Prostate gland (tissue), 2 donors: ENCODE measurements around the gene GAMT. TPM values are rescaled to one million over a fixed set of nuclear protein-coding genes. Genes with fewer than 3 reads are reported as not detected.
A peak's percentile ranks its signal among the peaks of the same experiment; 100 is the strongest.

ENCODE experiments used
- DNase-seq: peaks from one replicate; pipeline ENCODE4 v3.0.0-alpha.2; 2019; ENCODE audit warnings: low spot score
- H3K27ac ChIP-seq, 2 donors: fragments of 200-600 bp; sonication (generic); 2 replicates each; pipeline ENCODE4 v1.5.1; 2017 to 2019
- H3K27me3 ChIP-seq: fragments of 200-600 bp; sonication (generic); replicated peaks from 2 replicates; pipeline ENCODE4 v1.5.1; 2019; ENCODE audit not compliant: insufficient read depth
- H3K36me3 ChIP-seq, 2 donors: fragments of 200-600 bp; sonication (generic); 1 replicate in 1 of 2; 2 replicates in 1 of 2; pipeline versions ENCODE4 v1.5.1 to v1.8.1; 2017 to 2019
- H3K4me1 ChIP-seq: fragments of 200-600 bp; sonication (generic); replicated peaks from 2 replicates; pipeline ENCODE4 v1.5.1; 2019
- H3K4me3 ChIP-seq, 2 donors: fragments of 200-600 bp; sonication (generic); 2 replicates each; pipeline ENCODE4 v1.5.1; 2017 to 2019
- H3K9me3 ChIP-seq: fragments of 200-600 bp; sonication (generic); 2 replicates; pipeline ENCODE4 v1.5.1; 2017
- CTCF ChIP-seq, 4 experiments: fragments of 200-600 bp in 2 of 4; fragments of 450-650 bp in 2 of 4; sonication (generic) in 2 of 4; IDR thresholded peaks; 1 replicate in 3 of 4; 2 replicates in 1 of 4; pipeline ENCODE4 v1.5.1; 2016 to 2019; ENCODE audit warnings: antibody characterized with exemption in 4 of 4, mild to moderate bottlenecking in 2 of 4, moderate library complexity in 2 of 4
- POLR2A ChIP-seq: fragments of 450-650 bp; IDR thresholded peaks from one replicate; pipeline ENCODE4 v1.6.1; 2016; ENCODE audit warnings: antibody characterized with exemption, mild to moderate bottlenecking
- POLR2AphosphoS5 ChIP-seq: sonication (generic); formaldehyde crosslinking; IDR thresholded peaks from one replicate; pipeline ENCODE4 v1.6.1; 2017; ENCODE audit warnings: antibody characterized with exemption
- WGBS: methylation state at CpG from one replicate; pipeline ENCODE4 v1.1.5; 2018; 5-methylcytosine and 5-hydroxymethylcytosine counted together
- intact Hi-C: fragments of 100-400 bp; cut with DNase I; formaldehyde crosslinking; loops from one replicate; pipeline ENCODE4 v1.14.2; 2022
- total RNA-seq, 2 donors: library from RNA; depleted of rRNA; stranded (reverse); fragments of >200 nt; gene quantifications; one replicate each; pipeline ENCODE4 v1.1.0, GENCODE V29; 2016

Gene GAMT
- total RNA-seq, 2 donors from 2014 or later = 100 to 183 TPM

GRCh38 chr19:1429750-1430149, 28.4 kb upstream of the GAMT start:
- Histone ChIP-seq H3K27me3 (no peaks in the 10 kb centered on the region), H3K4me3 (no peak overlapping the region), H3K36me3 (peaks cover 6 to 32% of the 10 kb centered on the region in 2 donors), H3K4me1 (no peaks in the 10 kb centered on the region), H3K9me3 (no peaks in the 10 kb centered on the region), H3K27ac (no peak overlapping the region)
- DNase-seq = no peak
- intact Hi-C loops = no loop called here
- peak; percentile 32 for TF ChIP-seq POLR2AphosphoS5
- TF ChIP-seq POLR2A = no peak
- no peak for TF ChIP-seq CTCF (IDR thresholded peaks at IDR 0.05)
- WGBS = 56% methylated on average over 6 of the region's 14 CpGs

- peaks cover 6 to 23% of the 10 kb centered on the region in 2 donors for H3K36me3 ChIP-seq
These were observed 27.5 kb upstream of the GAMT start for GRCh38 chr19:1428738-1429391.

GRCh38 chr19:1427221-1427920, 26.0 kb upstream of the GAMT start:
- TF ChIP-seq CTCF (IDR thresholded peaks at IDR 0.05) (no peak), POLR2AphosphoS5 (no peak), POLR2A (no peak)
- Histone ChIP-seq H3K4me3 (no peak overlapping the region), H3K36me3 (peaks cover 1 to 8% of the 10 kb centered on the region in 2 donors), H3K27me3 (no peaks in the 10 kb centered on the region), H3K27ac (no peak overlapping the region), H3K9me3 (no peaks in the 10 kb centered on the region), H3K4me1 (no peaks in the 10 kb centered on the region)
- DNase-seq = no peak
- intact Hi-C loops = no loop called here
- WGBS = 90% methylated on average over 27 of the region's 27 CpGs

More at GRCh38 chr19:1428738-1429391, 27.5 kb upstream of the GAMT start:
- DNase-seq = no peak
- Histone ChIP-seq H3K4me3 (no peak overlapping the region), H3K9me3 (no peaks in the 10 kb centered on the region), H3K27me3 (no peaks in the 10 kb centered on the region), H3K4me1 (no peaks in the 10 kb centered on the region), H3K27ac (no peak overlapping the region)
- intact Hi-C loops = no loop called here
- 78% methylated on average over 40 of the region's 41 CpGs for WGBS
- no peak for TF ChIP-seq POLR2AphosphoS5
- no peak for TF ChIP-seq POLR2A
- no peak for TF ChIP-seq CTCF (IDR thresholded peaks at IDR 0.05)

GRCh38 chr19:1426736-1427135, 25.4 kb upstream of the GAMT start:
- Histone ChIP-seq H3K27me3 (no peaks in the 10 kb centered on the region), H3K4me1 (no peaks in the 10 kb centered on the region), H3K4me3 (no peak overlapping the region), H3K36me3 (peaks cover 0 to 7% of the 10 kb centered on the region in 2 donors), H3K9me3 (no peaks in the 10 kb centered on the region), H3K27ac (no peak overlapping the region)
- no peak for DNase-seq
- intact Hi-C loops = no loop called here
- WGBS = 84% methylated on average over 9 of the region's 9 CpGs
- no peak for TF ChIP-seq POLR2A
- no peak for TF ChIP-seq CTCF (IDR thresholded peaks at IDR 0.05)
- no peak for TF ChIP-seq POLR2AphosphoS5
